HG02798 (cell line): ENCODE measurements around the gene ATG4B.
"Not testable (repeated sequence)": the region's sequence is repeated elsewhere in the genome, so short reads cannot be mapped to it uniquely, and the experiment has no call there.

Experiments used
- ATAC-seq: cut with Tn5 transposase; IDR thresholded peaks from one replicate; pipeline ENCODE4 v1.9.1; 2021; ENCODE audit warnings: mild to moderate bottlenecking; ENCODE audit not compliant: unreplicated experiment, poor library complexity

The ATG4B gene

GRCh38 chr2:241660593-241661213 lies 23.2 kb downstream of the ATG4B start:
- ATAC-seq, result no peak

- ATAC-seq, result not testable (repeated sequence)
These were observed 25.2 kb downstream of the ATG4B start for GRCh38 chr2:241662731-241663130.

GRCh38 chr2:241665731-241666440 lies 28.4 kb downstream of the ATG4B start:
- ATAC-seq, result no peak

GRCh38 chr2:241666627-241667400 lies 29.3 kb downstream of the ATG4B start:
- no peak for ATAC-seq

DNA sequence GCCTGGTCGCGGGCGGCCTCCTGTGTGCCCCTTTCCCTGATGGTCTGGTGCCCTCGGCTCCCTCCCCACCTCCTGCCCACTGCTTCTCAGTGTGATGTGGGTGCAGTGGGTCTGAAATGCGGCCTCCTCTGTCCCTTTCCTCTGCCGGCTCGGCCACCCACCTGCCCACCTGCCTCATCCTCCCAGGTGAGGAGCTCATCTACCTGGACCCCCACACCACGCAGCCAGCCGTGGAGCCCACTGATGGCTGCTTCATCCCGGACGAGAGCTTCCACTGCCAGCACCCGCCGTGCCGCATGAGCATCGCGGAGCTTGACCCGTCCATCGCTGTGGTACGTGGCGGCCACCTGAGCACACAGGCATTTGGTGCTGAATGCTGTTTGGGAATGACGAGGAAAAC lies 30.9 kb downstream of the ATG4B start:
- no peak for ATAC-seq

DNA sequence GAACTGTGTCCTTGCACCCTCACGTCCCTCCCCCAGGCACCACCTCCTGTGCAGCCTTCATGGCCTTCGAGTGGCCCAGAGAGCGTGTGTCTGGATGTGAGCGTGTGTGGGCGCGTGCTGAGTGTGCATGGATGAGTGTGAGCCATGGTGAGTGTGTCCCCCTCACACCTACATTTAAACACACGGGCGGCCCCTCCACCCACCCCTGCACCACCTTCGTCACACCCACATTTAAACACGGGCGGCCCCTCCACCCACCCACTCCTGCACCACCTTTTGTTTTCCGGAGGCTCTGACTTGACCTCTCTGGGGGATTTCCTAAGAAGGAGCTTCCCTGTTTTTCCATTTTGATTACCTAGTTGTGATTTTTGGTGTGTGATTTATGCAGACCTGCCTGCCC lies 31.3 kb downstream of the ATG4B start:
- no peak for ATAC-seq

- no peak for ATAC-seq
These were observed 33.0 kb downstream of the ATG4B start for GRCh38 chr2:241670333-241671110.

GRCh38 chr2:241671457-241672240 lies 34.2 kb downstream of the ATG4B start:
- ATAC-seq, result no peak

DNA sequence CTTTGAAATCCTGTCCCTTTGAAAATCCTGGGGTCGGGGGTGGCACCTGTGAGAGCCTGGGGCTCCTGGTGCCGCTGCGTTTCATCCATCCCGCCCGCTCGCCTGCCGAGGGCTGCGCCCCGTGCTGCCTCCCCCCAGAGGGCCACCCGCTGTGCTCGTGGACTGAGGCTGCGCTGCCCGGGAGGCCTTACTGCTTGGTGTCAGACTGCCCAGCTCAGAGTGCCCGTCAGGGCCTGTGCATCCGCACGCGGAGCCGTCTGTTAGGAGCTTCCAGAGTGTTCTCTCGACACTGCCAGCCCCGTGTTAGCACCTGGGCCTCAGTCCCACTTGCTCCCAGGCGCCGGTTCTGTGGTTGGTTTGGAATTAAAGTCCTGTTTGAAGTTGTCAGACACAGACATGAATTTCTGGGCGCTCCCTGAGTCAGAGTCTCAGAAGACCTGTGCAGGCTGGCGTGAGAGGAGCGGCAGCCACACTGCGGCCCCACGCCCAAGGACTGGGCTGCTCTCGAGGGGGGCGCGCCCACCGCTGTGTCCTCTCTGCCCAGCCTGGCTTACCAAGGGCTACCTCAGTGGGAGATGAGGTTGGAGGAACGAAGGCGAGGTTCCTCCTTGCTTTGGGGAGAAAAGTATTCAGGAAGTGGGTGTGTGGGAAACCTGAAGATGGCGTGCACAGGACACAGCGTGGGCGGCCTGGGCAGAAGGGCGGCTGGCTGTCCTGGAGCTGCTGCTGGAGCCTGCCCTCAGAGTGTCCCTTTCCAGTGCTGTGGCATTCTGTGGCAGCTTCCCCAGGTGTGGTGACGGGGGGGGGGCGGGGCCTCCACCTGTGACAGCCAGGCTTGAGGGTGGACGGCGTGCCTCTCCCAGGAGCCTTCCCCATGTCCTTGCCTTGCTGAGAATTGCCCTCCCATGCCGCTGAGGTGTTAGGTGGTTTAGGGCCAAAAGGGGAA lies 35.0 kb downstream of the ATG4B start:
- ATAC-seq, result no peak

DNA sequence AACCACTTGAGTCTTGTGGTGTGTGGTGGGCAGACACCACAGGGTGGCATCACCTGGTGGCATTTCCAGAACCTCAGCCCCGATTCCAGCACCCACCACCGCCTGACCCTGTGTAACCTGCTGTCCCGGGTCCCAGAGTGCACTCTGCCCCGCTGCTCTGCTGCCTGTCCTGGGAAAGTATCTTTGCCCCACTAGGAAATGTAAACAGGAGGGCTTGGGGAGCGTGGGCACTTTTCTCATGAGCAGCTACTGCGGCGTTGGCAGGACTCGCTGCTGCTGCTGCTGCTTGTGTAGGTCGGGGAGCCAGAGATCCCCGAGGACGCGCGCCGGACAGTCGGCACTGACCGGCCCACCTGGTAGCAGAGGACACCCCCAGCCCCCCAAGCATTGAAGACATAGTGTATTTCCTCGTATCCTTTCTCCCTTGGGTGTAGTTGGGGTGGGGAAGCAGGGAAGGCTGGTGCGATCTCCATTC lies 35.7 kb downstream of the ATG4B start:
- ATAC-seq, result no peak

GRCh38 chr2:241673797-241674725 lies 36.6 kb downstream of the ATG4B start:
- ATAC-seq, result no peak

DNA sequence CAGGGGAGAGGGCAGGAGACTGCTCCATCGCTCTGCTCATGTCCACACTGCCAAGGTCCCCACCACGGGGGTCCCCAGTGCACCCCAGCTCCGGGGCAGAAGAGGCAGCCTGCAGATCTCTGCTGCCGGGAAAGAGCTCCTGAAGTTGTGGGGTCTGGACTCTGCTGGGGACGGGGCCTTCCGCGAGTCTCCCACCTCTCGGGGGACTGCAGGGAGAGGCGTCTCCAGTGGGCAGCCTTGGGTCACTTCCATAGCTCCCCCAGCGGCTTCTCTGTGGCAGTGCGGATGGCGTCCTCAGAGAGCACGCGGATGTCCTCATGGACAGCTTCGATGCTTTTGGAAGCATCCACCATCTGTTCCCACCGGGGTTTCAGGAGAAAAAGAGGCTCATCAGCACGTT lies 38.4 kb downstream of the ATG4B start:
- no peak for ATAC-seq

DNA sequence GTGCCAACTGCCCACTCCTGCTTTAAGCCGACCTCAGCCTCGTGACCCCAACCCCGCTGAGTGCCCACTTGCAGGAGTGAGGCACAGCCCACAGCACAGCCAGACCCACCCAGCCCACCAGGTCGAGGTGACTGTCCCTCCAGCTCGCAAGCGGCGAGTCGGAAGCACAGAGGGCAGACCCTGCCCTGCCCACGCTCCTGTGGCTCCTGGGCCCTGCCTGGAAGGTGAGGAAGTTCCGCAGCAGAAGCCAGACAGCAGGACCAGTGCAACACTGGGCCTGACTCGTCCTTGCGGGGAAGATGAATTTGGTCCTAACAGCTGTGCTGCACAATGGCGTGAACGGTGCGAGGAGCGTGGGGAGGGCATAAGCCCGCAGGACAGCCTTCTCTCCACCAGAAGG lies 39.2 kb downstream of the ATG4B start:
- no peak for ATAC-seq

DNA sequence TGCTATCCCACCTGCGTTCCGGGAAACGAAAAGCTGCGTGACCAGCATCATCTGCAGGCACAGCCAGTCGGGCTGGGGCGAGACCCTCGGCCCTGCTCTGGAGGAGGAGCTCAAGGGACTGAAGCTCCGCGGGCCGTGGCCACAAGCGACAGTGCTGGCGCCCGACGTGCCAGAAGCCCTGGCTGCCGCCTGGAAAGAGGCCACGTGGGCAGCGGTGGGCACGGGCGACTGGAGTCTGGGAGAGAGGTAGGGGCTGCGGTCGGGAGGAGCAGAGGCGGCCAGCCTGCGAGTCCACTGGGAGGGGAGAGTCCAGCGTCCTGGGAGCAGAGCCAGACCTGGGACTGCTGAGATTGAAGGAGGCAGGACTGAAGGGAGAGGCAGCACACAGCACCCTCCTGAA lies 39.9 kb downstream of the ATG4B start:
- ATAC-seq, result no peak

DNA sequence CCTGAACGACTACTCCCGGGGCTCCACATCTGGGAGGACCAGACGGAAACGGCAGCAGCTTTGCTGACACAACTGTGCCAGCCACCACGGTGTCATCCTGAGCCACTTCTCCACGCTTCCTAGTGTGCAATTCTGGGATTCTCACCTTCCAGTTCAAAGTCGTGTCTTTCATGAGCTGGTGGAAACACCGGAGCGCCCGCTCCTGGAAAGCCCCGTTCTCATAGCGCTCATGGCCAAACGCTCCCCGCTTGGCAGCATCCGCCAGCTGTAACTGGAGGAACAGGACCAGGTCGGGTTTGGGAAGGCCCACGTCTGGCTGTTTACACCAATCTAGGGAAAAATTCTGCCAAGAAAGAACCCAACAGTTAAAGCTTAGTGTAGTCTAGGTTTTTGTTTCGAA lies 40.8 kb downstream of the ATG4B start:
- no peak for ATAC-seq

- no peak for ATAC-seq
These were observed 41.5 kb downstream of the ATG4B start for GRCh38 chr2:241678784-241679540.

- ATAC-seq, result no peak
These were observed 42.6 kb downstream of the ATG4B start for GRCh38 chr2:241680044-241680443.
